K562 (cell line): ENCODE data around the gene MEAF6. TPM values are rescaled to one million over a fixed set of nuclear protein-coding genes. Genes with fewer than 3 reads are reported as not detected.

Source experiments
- ATAC-seq: fragments of 200-7000 bp; cut with Tn5 transposase; 3 replicates; pipeline ENCODE4 v1.9.1; 2020; ENCODE audit warnings: moderate library complexity
- BruUV-seq: library from RNA; stranded (reverse); fragments of 400-500 nt; replicated peaks from 2 replicates; lab custom pipeline; 2021; lab: Mats Ljungman, UMichigan
- CTCF ChIA-PET: fragments of 300-600 bp; formaldehyde crosslinking; extraction: SDS; loops from one replicate; lab custom pipeline; 2021; ENCODE audit warnings: low intra/inter-chr PET ratio; lab: Yijun Ruan, JAX
- POLR2A ChIA-PET: fragments of 300-600, 350-650 bp; sonication (Branson Sonifier 250); formaldehyde crosslinking; extraction: SDS; loops from one replicate; lab custom pipeline; 2021; ENCODE audit warnings: antibody characterized with exemption, inconsistent platforms; lab: Yijun Ruan, JAX
- DNase-seq, 4 experiments: peaks; one replicate each; pipeline versions ENCODE4 v3.0.0 to v3.0.0-alpha.2; 2011 to 2018; ENCODE audit warnings: low spot score in 3 of 4, mixed read lengths in 3 of 4; ENCODE audit errors: extremely low read depth in 1 of 4
- FAIRE-seq: peaks from 2 replicates; lab custom pipeline; 2011; peaks lifted over from hg19 to GRCh38; lab: Jason Lieb, UNC
- H2AFZ ChIP-seq: 2 replicates; pipeline ENCODE4 v1.6.0; 2011; ENCODE audit warnings: low read depth, low read length, control low read depth, inconsistent platforms
- H3K27ac ChIP-seq: fragments of 200-600 bp; 3 replicates; pipeline ENCODE4 v1.8.0; 2011; ENCODE audit warnings: low read depth, mild to moderate bottlenecking, control low read depth, inconsistent platforms, low read length, moderate library complexity, mixed read lengths; ENCODE audit errors: extremely low read depth
- H3K27me3 ChIP-seq, 2 experiments: fragments of 300-600 bp in 1 of 2; 2 replicates in 1 of 2; 3 replicates in 1 of 2; pipeline versions ENCODE4 v1.6.0 to v1.8.0; 2011; ENCODE audit warnings: inconsistent platforms in 2 of 2, low read length in 2 of 2, mild to moderate bottlenecking in 1 of 2, mixed read lengths in 1 of 2, moderate library complexity in 1 of 2; ENCODE audit not compliant: control insufficient read depth in 2 of 2, insufficient read depth in 2 of 2
- H3K36me3 ChIP-seq: fragments of 300-600 bp; 3 replicates; pipeline ENCODE4 v1.8.0; 2011; ENCODE audit warnings: mild to moderate bottlenecking, low read length, inconsistent platforms; ENCODE audit not compliant: control insufficient read depth, insufficient read depth
- H3K4me1 ChIP-seq, 2 experiments: fragments of 200-600 bp in 1 of 2; replicated peaks in 1 of 2; 2 replicates in 1 of 2; 3 replicates in 1 of 2; pipeline versions ENCODE4 v1.5.1 to v1.8.0; 2011; ENCODE audit warnings: inconsistent platforms in 2 of 2, low read length in 2 of 2, mild to moderate bottlenecking in 1 of 2, mixed read lengths in 1 of 2, moderate library complexity in 1 of 2; ENCODE audit not compliant: control insufficient read depth in 2 of 2, insufficient read depth in 2 of 2
- H3K4me2 ChIP-seq: 2 replicates; pipeline ENCODE4 v1.6.1; 2011; ENCODE audit warnings: low read length, control low read depth, inconsistent platforms, mixed read lengths; ENCODE audit not compliant: insufficient read depth
- H3K4me3 ChIP-seq: fragments of 200-600 bp; sonication (generic), shearing (Covaris generic); 2 replicates; pipeline ENCODE4 v1.5.1; 2016; ENCODE audit warnings: control low read depth, inconsistent platforms
- H3K79me2 ChIP-seq: fragments of 200-600 bp; 3 replicates; pipeline ENCODE4 v1.8.0; 2011; ENCODE audit warnings: low read length, inconsistent platforms; ENCODE audit not compliant: control insufficient read depth, insufficient read depth
- H3K9ac ChIP-seq, 2 experiments: 2 replicates each; pipeline versions ENCODE4 v1.6.0 to v1.6.1; 2011; ENCODE audit warnings: low read depth in 2 of 2, low read length in 2 of 2, control low read depth in 1 of 2, inconsistent platforms in 1 of 2, mild to moderate bottlenecking in 1 of 2, mixed read lengths in 1 of 2; ENCODE audit not compliant: insufficient read depth in 1 of 2
- H3K9me1 ChIP-seq: one replicate; pipeline ENCODE4 v1.6.0; 2011; ENCODE audit warnings: inconsistent platforms, mild to moderate bottlenecking, low read length, moderate library complexity; ENCODE audit not compliant: control insufficient read depth, insufficient read depth
- H3K9me3 ChIP-seq: replicated peaks from 2 replicates; pipeline ENCODE4 v1.5.1; 2011; ENCODE audit warnings: low read depth, low read length, inconsistent platforms; ENCODE audit not compliant: control insufficient read depth, insufficient read depth
- H4K20me1 ChIP-seq: replicated peaks from 2 replicates; pipeline ENCODE4 v1.6.1; 2011; ENCODE audit warnings: low read length, inconsistent platforms, mixed read lengths; ENCODE audit not compliant: control insufficient read depth, insufficient read depth
- CCNT2 ChIP-seq: IDR thresholded peaks from 2 replicates; pipeline ENCODE4 v1.6.1; 2011; ENCODE audit warnings: borderline replicate concordance, low read depth, mild to moderate bottlenecking, moderate library complexity, mixed read lengths, low read length; ENCODE audit not compliant: insufficient read length; ENCODE audit errors: extremely low read depth
- FUS ChIP-seq: fragments of 200-400 bp; formaldehyde crosslinking; optimal IDR thresholded peaks from 2 replicates; pipeline ENCODE3; 2017; ENCODE audit warnings: low read depth, low read length
- MAZ ChIP-seq, 2 experiments: fragments of 450-650 bp in 1 of 2; sonication (generic) in 1 of 2; formaldehyde crosslinking; IDR thresholded peaks in 1 of 2; conservative IDR thresholded peaks in 1 of 2; 2 replicates each; pipeline versions ENCODE4 v1.4.0 to v1.5.0; 2020; ENCODE audit warnings: mild to moderate bottlenecking in 1 of 2, missing genetic modification reagents in 1 of 2
- NFIX ChIP-seq: fragments of 250-450 bp; sonication (Bioruptor Pico); IDR thresholded peaks from 2 replicates; pipeline ENCODE4 v1.4.0; 2020; ENCODE audit warnings: low read depth, mild to moderate bottlenecking, moderate library complexity
- POLR2B ChIP-seq: fragments of 450-650 bp; IDR thresholded peaks from 2 replicates; pipeline ENCODE4 v1.6.1; 2018; ENCODE audit warnings: low read depth; ENCODE audit not compliant: partially characterized antibody
- POLR2G ChIP-seq: fragments of 200-400 bp; formaldehyde crosslinking; IDR thresholded peaks from 2 replicates; pipeline ENCODE4 v1.6.1; 2017; ENCODE audit warnings: low read depth, mild to moderate bottlenecking, antibody characterized with exemption, low read length, moderate library complexity
- RB1 ChIP-seq: fragments of 450-650 bp; IDR thresholded peaks from 2 replicates; pipeline ENCODE4 v1.6.1; 2017; ENCODE audit warnings: low read depth, mild to moderate bottlenecking
- RBFOX2 ChIP-seq: fragments of 200-400 bp; formaldehyde crosslinking; IDR thresholded peaks from 2 replicates; pipeline ENCODE4 v1.6.1; 2017; ENCODE audit warnings: low read depth, mild to moderate bottlenecking, low read length, moderate library complexity
- RBM22 ChIP-seq: fragments of 200-400 bp; formaldehyde crosslinking; IDR thresholded peaks from 2 replicates; pipeline ENCODE4 v1.6.1; 2018; ENCODE audit warnings: low read length, low read depth; ENCODE audit not compliant: poor library complexity, severe bottlenecking
- ZNF12 ChIP-seq: sonication (generic); formaldehyde crosslinking; IDR thresholded peaks from 2 replicates; pipeline ENCODE4 v1.4.0; 2020; ENCODE audit warnings: mild to moderate bottlenecking, missing genetic modification reagents
- ZNF41 ChIP-seq: fragments of 250-450 bp; sonication (Bioruptor Pico); conservative IDR thresholded peaks from 2 replicates; pipeline ENCODE4 v1.4.0; 2020; ENCODE audit warnings: mild to moderate bottlenecking
- ZNF586 ChIP-seq: fragments of 450-650 bp; formaldehyde crosslinking; conservative IDR thresholded peaks from 2 replicates; pipeline ENCODE4 v1.4.0; 2020; ENCODE audit warnings: mild to moderate bottlenecking, moderate library complexity
- WGBS: fragments of 100-300 bp; shearing (Covaris generic); methylation state at CpG from one replicate; pipeline ENCODE4 v1.1.6; 2016; ENCODE audit warnings: low coverage, mixed read lengths; ENCODE audit not compliant: insufficient coverage; ENCODE audit errors: missing lambda C conversion rate; 5-methylcytosine and 5-hydroxymethylcytosine counted together
- in situ Hi-C: fragments of 300-500 bp; cut with MboI; formaldehyde crosslinking; loops from 4 replicates; pipeline ENCODE4 v1.15.0; 2018; ENCODE audit warnings: inconsistent platforms, mixed read lengths
- intact Hi-C: fragments of 100-400 bp; cut with micrococcal nuclease; formaldehyde crosslinking; loops from 2 replicates; pipeline ENCODE4 v1.14.2; 2022
- polyA plus RNA-seq, 8 experiments: library from polyadenylated mRNA; depleted of rRNA in 4 of 8; stranded (reverse) in 5 of 8; unstranded in 3 of 8; fragments of >200 nt; fragmentation: Nextera tagmentation in 2 of 8; fragmentation: Illumina TruSeq in 1 of 8; extraction: Ambion mirVana in 2 of 8; extraction: Trizol in 1 of 8; gene quantifications; 2 replicates each; pipeline versions ENCODE4 v1.2.1 to v1.2.3, GENCODE V29; 2011 to 2014; ENCODE audit warnings: inconsistent platforms in 1 of 8, missing spikeins in 1 of 8
- total RNA-seq, 7 experiments: library from RNA; depleted of rRNA in 6 of 7; stranded (reverse); fragments of >200 nt in 6 of 7; fragmentation: Illumina TruSeq in 2 of 7; extraction: Trizol in 2 of 7; gene quantifications; 2 replicates each; pipeline versions ENCODE4 v1.2.1 to v1.2.3, GENCODE V29; 2011 to 2021; ENCODE audit warnings: low replicate concordance in 1 of 7
- TF ChIP-seq, protein P1 (sequence below): sonication (generic); formaldehyde crosslinking; IDR thresholded peaks from 2 replicates; pipeline ENCODE4 v1.8.1; 2023; ENCODE audit warnings: mild to moderate bottlenecking, missing genetic modification reagents

MEAF6 gene
- total and polyA plus RNA-seq, 9 of the 15 experiments (the other 6 are each of a cell fraction or from before 2014, with no cell fraction given), result 55.0 to 151 (median 92.3) TPM

- BruUV-seq, result no TSS peak
- ChIA-PET POLR2A (interaction anchor here (0.6 to 1.3 kb wide), 6 partner anchors 11 to 1154 kb away, joined by 3 to 4 read pairs (median 3); partner anchors contain the start of gene DNALI1), CTCF (no interaction called here)
- FAIRE-seq (no peak), DNase-seq (no peak), ATAC-seq (peak; percentile 51; the same call in 2 of the 3 replicates)
- H3K27ac ChIP-seq, result no peak overlapping the region
- in situ Hi-C loops (no loop called here), intact Hi-C loops (no loop called here)
- no peaks in the 10 kb centered on the region for H3K27me3 ChIP-seq
- no peak overlapping the region for H3K4me3 ChIP-seq
- no peak overlapping the region for H3K4me2 ChIP-seq
- H3K36me3 ChIP-seq, result peaks cover 82% of the 10 kb centered on the region; the same call in 2 of the 3 replicates
- no peaks in the 10 kb centered on the region for H4K20me1 ChIP-seq
- no peaks in the 10 kb centered on the region for H3K9me3 ChIP-seq
- H3K9ac ChIP-seq, result no peak overlapping the region
- no peaks in the 10 kb centered on the region; a peak in 1 of 5 replicates for H3K4me1 ChIP-seq
- no peaks in the 10 kb centered on the region for H3K79me2 ChIP-seq
- TF ChIP-seq RB1, result no peak
- peak; percentile 17 for TF ChIP-seq POLR2B
- TF ChIP-seq CCNT2, result peak; percentile 18
- no peak for TF ChIP-seq MAZ (CRISPR knock-in tag; conservative IDR thresholded peaks at IDR 0.05 in 1 of 2, IDR thresholded peaks at IDR 0.05 in 1 of 2)
- TF ChIP-seq ZNF12 (CRISPR knock-in tag), result no peak
- TF ChIP-seq NFIX, result no peak
- TF ChIP-seq RBM22, result peak; percentile 45
- TF ChIP-seq ZNF41 (CRISPR knock-in tag), result no peak
- TF ChIP-seq, protein P1, sequence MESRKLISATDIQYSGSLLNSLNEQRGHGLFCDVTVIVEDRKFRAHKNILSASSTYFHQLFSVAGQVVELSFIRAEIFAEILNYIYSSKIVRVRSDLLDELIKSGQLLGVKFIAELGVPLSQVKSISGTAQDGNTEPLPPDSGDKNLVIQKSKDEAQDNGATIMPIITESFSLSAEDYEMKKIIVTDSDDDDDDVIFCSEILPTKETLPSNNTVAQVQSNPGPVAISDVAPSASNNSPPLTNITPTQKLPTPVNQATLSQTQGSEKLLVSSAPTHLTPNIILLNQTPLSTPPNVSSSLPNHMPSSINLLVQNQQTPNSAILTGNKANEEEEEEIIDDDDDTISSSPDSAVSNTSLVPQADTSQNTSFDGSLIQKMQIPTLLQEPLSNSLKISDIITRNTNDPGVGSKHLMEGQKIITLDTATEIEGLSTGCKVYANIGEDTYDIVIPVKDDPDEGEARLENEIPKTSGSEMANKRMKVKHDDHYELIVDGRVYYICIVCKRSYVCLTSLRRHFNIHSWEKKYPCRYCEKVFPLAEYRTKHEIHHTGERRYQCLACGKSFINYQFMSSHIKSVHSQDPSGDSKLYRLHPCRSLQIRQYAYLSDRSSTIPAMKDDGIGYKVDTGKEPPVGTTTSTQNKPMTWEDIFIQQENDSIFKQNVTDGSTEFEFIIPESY (CRISPR knock-in tag), result peak; percentile 93
- TF ChIP-seq POLR2G, result peak; percentile 70
- TF ChIP-seq FUS, result no peak
- TF ChIP-seq ZNF586 (CRISPR knock-in tag), result no peak
- peak; percentile 64 for TF ChIP-seq RBFOX2
- no peaks in the 10 kb centered on the region for H3K9me1 ChIP-seq
- WGBS, result 96% methylated on average over 21 of the region's 21 CpGs
- no peak overlapping the region for H2AFZ ChIP-seq
Measured at GRCh38 chr1:37544530-37544929, 30.0 kb upstream of the MEAF6 start.
